Subcutaneous preadipocyte (primary cell): ENCODE measurements around the gene OR51F1. TPM values are rescaled to one million over a fixed set of nuclear protein-coding genes. Genes with fewer than 3 reads are reported as not detected.

ENCODE experiments used
- small RNA-seq: library from RNA; depleted of rRNA; stranded (forward); fragments of <200 nt; gene quantifications from one replicate; pipeline ENCODE3, GENCODE V24; 2012
- total RNA-seq: library from RNA; depleted of rRNA; stranded (reverse); fragments of >200 nt; gene quantifications from 2 replicates; pipeline ENCODE4 v1.2.3, GENCODE V29; 2012

OR51F1 gene, protein sequence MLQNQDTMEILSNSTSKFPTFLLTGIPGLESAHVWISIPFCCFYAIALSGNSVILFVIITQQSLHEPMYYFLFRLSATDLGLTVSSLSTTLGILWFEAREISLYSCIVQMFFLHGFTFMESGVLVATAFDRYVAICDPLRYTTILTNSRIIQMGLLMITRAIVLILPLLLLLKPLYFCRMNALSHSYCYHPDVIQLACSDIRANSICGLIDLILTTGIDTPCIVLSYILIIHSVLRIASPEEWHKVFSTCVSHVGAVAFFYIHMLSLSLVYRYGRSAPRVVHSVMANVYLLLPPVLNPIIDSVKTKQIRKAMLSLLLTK
- not detected in 2 replicates for total RNA-seq

GRCh38 chr11:4769838-4770237 is at the start of gene OR51F1:
TSS of gene OR51F1 (minus strand) at chr11:4769938. CDS start at chr11:4769938, 0 bp downstream.

GRCh38 chr11:4804280-4804679 is 34.5 kb upstream of the OR51F1 start, which contains the start of gene OR52R1:
TSS of gene OR52R1 (minus strand) at chr11:4804380. CDS start at chr11:4804380, 0 bp downstream.

Small RNA genes lying within 50 kb of the gene (small RNA-seq; reads per million reads assigned to genes)
- gene RF00091, result not detected

Other genes starting within 250 kb of the OR51F1 start
- not detected in 2 replicates for gene OR52M1, start 224.7 kb downstream of the OR51F1 start, total RNA-seq
- not detected in 2 replicates for gene OR52I2, start 188.2 kb downstream of the OR51F1 start, total RNA-seq
- gene OR52I1, start 175.9 kb downstream of the OR51F1 start, total RNA-seq, result not detected in 2 replicates
- gene TRIM68, start 161.7 kb downstream of the OR51F1 start, total RNA-seq, result 7.0 and 8.0 TPM in 2 replicates
- not detected in 2 replicates for gene OR51D1, start 132.5 kb downstream of the OR51F1 start, total RNA-seq
- not detected in 2 replicates for gene OR51E1, start 126.0 kb downstream of the OR51F1 start, total RNA-seq
- not detected in 2 replicates for gene OR51E2, start 72.1 kb downstream of the OR51F1 start, total RNA-seq
- not detected in 2 replicates for gene MMP26, start 65.2 kb downstream of the OR51F1 start, total RNA-seq
- not detected in 2 replicates for gene OR52R1, start 34.4 kb upstream of the OR51F1 start, total RNA-seq
- gene OR51F2, start 51.4 kb upstream of the OR51F1 start, total RNA-seq, result not detected in 2 replicates
- not detected in 2 replicates for gene OR51S1, start 79.3 kb upstream of the OR51F1 start, total RNA-seq
- gene OR51T1, start 112.0 kb upstream of the OR51F1 start, total RNA-seq, result not detected in 2 replicates
- gene OR51A7, start 133.8 kb upstream of the OR51F1 start, total RNA-seq, result not detected in 2 replicates
- not detected in 2 replicates for gene OR51G2, start 149.4 kb upstream of the OR51F1 start, total RNA-seq
- gene OR51G1, start 154.4 kb upstream of the OR51F1 start, total RNA-seq, result not detected in 2 replicates
- gene OR51A4, start 177.7 kb upstream of the OR51F1 start, total RNA-seq, result not detected in 2 replicates
- gene OR51A2, start 185.8 kb upstream of the OR51F1 start, total RNA-seq, result not detected in 2 replicates
- gene OR51L1, start 224.9 kb upstream of the OR51F1 start, total RNA-seq, result not detected in 2 replicates